Lower lobe of right lung (tissue), 2 donors: ENCODE measurements around the gene TMEM116. TPM values are rescaled to one million over a fixed set of nuclear protein-coding genes. Genes with fewer than 3 reads are reported as not detected.
A peak's percentile ranks its signal among the peaks of the same experiment; 100 is the strongest.
"Not testable (repeated sequence)": the region's sequence is repeated elsewhere in the genome, so short reads cannot be mapped to it uniquely, and the experiment has no call there.

Source experiments
- ATAC-seq, 2 donors: fragments of 200-7000 bp; cut with Tn5 transposase; one replicate each; pipeline ENCODE4 v1.9.1; 2020 to 2022; ENCODE audit warnings: mild to moderate bottlenecking in 2 of 2, moderate library complexity in 2 of 2
- DNase-seq: peaks from one replicate; pipeline ENCODE4 v3.0.0-alpha.2; 2020
- H3K27ac ChIP-seq: fragments of 200-600 bp; one replicate; pipeline ENCODE4 v1.8.0; 2022
- H3K27me3 ChIP-seq: fragments of 200-600 bp; one replicate; pipeline ENCODE4 v1.8.0; 2022; ENCODE audit warnings: low read depth
- H3K36me3 ChIP-seq: fragments of 200-600 bp; one replicate; pipeline ENCODE4 v1.8.0; 2022; ENCODE audit warnings: mild to moderate bottlenecking
- H3K4me1 ChIP-seq: fragments of 200-600 bp; one replicate; pipeline ENCODE4 v1.8.0; 2022
- H3K4me3 ChIP-seq: fragments of 200-600 bp; one replicate; pipeline ENCODE4 v1.8.0; 2022; ENCODE audit warnings: mild to moderate bottlenecking
- H3K9me3 ChIP-seq: fragments of 200-600 bp; one replicate; pipeline ENCODE4 v1.8.0; 2022
- intact Hi-C: fragments of 100-400 bp; cut with DNase I; formaldehyde crosslinking; loops from one replicate; pipeline ENCODE4 v1.11.0; 2022
- total RNA-seq: library from RNA; stranded (reverse); fragmentation: NEBNext Ultra II Directional; extraction: Animal tissue kit (Norgen Biotek cat#: 25700); gene quantifications from one replicate; pipeline ENCODE4 v1.2.1, GENCODE V29; 2021
- TF ChIP-seq, protein P1 (sequence below): fragments of 200-600 bp; IDR thresholded peaks from one replicate; pipeline ENCODE4 v1.8.0; 2022; ENCODE audit warnings: antibody characterized with exemption, mild to moderate bottlenecking
- donor health status: DM: no; HTN: yes; CAD: no; lungs with severe emphysema.

TMEM116 gene
- total RNA-seq, 1 donor from 2014 or later = 21.1 TPM

DNA sequence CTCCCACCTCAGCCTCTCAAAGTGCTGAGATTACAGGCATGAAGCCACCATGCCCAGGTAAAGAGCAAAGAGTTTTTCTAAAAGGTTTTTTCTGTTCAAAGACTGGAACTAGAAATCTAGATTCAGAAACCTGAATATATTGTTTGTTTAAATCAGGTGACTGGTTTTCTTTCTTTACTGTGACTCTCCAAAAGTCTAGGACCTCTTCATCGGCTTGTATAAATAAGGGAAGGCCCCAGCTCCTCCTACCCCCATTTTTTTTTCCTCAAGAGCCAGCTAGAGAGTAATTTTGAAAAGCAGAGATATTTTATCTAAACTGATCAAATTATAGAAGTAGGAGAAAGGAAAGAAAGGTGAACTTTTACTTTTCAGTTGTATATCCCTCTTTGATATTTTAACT is 48.0 kb downstream of the TMEM116 start:
- Histone ChIP-seq H3K4me1 (peaks cover 9% of the 10 kb centered on the region), H3K36me3 (no peaks in the 10 kb centered on the region), H3K27me3 (no peaks in the 10 kb centered on the region), H3K27ac (peak overlapping the region; percentile 65), H3K4me3 (no peak overlapping the region), H3K9me3 (peaks cover 4% of the 10 kb centered on the region)
- TF ChIP-seq, protein P1, sequence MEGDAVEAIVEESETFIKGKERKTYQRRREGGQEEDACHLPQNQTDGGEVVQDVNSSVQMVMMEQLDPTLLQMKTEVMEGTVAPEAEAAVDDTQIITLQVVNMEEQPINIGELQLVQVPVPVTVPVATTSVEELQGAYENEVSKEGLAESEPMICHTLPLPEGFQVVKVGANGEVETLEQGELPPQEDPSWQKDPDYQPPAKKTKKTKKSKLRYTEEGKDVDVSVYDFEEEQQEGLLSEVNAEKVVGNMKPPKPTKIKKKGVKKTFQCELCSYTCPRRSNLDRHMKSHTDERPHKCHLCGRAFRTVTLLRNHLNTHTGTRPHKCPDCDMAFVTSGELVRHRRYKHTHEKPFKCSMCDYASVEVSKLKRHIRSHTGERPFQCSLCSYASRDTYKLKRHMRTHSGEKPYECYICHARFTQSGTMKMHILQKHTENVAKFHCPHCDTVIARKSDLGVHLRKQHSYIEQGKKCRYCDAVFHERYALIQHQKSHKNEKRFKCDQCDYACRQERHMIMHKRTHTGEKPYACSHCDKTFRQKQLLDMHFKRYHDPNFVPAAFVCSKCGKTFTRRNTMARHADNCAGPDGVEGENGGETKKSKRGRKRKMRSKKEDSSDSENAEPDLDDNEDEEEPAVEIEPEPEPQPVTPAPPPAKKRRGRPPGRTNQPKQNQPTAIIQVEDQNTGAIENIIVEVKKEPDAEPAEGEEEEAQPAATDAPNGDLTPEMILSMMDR = no peak
- ATAC-seq (peak; percentile 78 to 95), DNase-seq (no peak)
- intact Hi-C loops = no loop called here

DNA sequence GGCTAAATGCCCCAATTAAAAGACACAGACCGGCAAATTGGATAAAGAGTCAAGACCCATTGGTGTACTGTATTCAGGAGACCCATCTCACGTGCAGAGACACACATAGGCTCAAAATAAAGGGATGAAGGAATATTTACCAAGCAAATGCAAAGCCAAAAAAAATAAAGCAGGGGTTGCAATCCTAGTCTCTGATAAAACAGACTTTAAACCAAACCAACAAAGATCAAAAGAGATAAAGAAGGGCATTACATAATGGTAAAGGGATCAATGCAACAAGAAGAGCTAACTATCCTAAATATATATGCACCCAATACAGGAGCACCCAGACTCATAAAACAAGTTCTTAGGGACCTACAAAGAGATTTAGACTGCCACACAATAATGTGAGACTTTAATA is 53.4 kb downstream of the TMEM116 start:
- H3K27ac ChIP-seq, H3K9me3 ChIP-seq, intact Hi-C loops, H3K36me3 ChIP-seq, H3K4me3 ChIP-seq, DNase-seq, H3K27me3 ChIP-seq, ATAC-seq, H3K4me1 ChIP-seq: not testable (repeated sequence)

DNA sequence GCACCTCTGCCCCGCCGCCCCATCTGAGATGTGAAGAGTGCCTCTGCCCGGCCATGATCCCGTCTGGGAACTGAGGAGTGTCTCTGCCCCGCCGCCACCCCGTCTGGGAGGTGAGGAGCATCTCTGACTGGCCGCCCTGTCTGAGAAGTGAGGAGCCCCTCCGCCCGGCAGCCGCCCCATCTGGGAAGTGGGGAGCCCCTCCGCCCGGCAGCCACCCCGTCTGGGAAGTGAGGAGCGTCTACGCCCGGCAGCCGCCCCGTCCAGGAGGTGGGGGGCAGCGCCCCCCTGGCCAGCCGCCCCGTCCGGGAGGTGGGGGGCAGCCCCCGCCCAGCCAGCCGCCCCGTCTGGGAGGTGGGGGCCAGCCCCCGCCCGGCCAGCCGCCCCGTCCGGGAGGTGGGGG is 55.7 kb downstream of the TMEM116 start:
- ATAC-seq, H3K4me1 ChIP-seq, H3K4me3 ChIP-seq, DNase-seq, H3K36me3 ChIP-seq, H3K27me3 ChIP-seq, H3K27ac ChIP-seq, H3K9me3 ChIP-seq, intact Hi-C loops: not testable (repeated sequence)

DNA sequence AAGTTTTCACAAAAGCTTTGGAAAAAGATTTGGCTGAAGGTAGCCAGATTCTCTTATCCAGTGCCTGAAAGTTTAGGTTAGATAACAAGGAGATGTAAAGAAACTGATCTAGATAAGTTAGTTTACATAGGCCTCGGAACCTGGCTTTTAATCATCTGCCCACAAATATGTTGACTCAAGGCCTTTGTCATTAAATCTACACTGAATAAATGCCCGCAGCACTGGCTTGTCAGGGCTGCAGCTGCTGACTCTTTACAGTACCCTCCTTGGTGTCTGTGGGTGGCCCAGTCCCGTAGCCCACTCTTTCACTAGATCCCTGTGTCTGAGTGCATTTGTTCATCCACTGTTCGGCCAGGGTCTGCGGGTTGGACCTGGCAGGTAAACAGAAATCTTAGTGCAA is 58.0 kb downstream of the TMEM116 start:
- no peaks in the 10 kb centered on the region for H3K27me3 ChIP-seq
- H3K4me3 ChIP-seq = no peak overlapping the region
- intact Hi-C loops = no loop called here
- no peaks in the 10 kb centered on the region for H3K4me1 ChIP-seq
- DNase-seq (no peak), ATAC-seq (no peak)
- H3K36me3 ChIP-seq = no peaks in the 10 kb centered on the region
- no peaks in the 10 kb centered on the region for H3K9me3 ChIP-seq
- no peak overlapping the region for H3K27ac ChIP-seq
- TF ChIP-seq, protein P1 = no peak

DNA sequence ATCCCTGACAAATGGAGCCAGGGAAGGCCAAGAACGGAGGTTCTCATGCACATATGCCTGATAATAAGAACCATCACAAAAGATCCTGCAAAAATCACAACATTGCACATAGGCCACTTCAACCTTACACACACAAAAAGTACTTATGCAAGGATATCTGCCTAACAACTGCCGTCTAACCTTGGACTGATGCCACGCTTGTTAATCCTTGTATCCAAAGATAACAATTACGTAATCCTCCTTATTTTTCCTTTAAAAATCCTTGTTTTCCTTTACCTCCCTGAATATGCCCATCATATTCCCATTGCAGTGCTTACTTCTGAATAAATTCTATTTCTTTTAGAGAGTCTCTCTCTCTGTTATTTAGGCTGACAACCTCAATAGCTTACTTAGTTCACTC is 59.5 kb downstream of the TMEM116 start:
- Histone ChIP-seq H3K27me3 (no peaks in the 10 kb centered on the region), H3K36me3 (no peaks in the 10 kb centered on the region), H3K4me1 (no peaks in the 10 kb centered on the region), H3K9me3 (no peaks in the 10 kb centered on the region), H3K27ac (no peak overlapping the region), H3K4me3 (no peak overlapping the region)
- ATAC-seq (no peak), DNase-seq (no peak)
- intact Hi-C loops = no loop called here
- TF ChIP-seq, protein P1 = no peak

DNA sequence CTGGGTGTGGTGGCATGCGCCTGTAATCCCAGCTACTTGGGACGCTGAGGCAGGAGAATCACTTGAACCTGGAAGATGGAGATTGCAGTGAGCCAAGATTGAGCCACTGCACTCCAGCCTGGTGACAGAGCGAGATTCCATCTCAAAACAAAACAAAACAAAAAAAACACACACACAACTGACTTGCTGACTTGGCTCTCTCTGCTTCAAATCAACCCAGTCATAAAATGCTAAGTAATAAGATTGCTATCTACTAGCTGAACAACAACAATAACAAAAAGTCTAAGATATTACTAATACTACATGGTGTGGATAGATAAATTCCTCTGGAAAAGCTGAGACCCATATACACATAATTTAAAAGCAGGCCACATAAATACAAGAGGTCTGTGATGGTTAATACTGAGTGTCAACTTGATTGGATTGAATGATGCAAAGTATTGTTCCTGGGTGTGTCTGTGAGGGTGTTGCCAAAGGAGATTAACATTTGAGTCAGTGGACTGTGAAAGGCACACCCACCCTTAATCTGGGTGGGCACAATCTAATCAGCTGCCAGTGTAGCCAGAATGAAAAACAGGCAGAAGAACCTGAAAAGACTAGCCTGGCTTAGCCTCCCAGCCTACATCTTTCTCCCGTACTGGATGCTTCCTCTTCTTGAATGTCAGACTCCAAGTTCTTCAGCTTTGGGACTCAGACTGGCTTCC is 60.7 kb downstream of the TMEM116 start:
- ATAC-seq, H3K9me3 ChIP-seq, H3K27ac ChIP-seq, H3K4me3 ChIP-seq, H3K4me1 ChIP-seq, H3K36me3 ChIP-seq, DNase-seq, H3K27me3 ChIP-seq, intact Hi-C loops: not testable (repeated sequence)

DNA sequence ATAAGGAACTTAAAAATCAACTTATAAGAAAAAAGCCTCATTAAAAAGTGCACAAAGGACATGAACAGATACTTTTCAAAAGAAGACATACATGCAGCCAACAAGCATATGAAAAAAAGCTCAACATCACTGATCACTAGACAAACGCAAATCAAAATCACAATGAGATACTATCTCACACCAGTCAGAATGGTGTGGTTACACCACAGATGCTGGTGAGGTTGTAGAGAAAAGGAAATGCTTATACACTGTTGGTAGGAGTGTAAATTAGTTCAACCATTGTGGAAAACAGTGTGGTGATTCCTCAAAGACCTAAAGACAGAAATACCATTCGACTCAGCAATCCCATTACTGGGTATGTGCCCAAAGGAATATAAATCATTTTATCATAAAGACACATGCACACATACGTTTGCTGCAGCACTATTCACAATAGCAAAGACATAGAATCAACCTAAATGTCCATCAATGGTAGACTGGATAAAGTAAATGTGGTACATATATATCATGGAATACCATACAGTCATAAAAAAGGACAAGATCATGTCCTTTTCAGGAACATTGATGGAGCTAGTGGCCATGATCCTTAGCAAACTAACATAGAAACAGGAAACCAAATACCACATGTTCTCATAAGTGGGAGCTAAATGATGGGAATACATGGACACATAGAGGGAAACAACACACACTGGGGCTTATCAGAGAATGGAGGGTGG is 61.8 kb downstream of the TMEM116 start:
- intact Hi-C loops, H3K27ac ChIP-seq, ATAC-seq, DNase-seq, H3K36me3 ChIP-seq, H3K4me1 ChIP-seq, H3K27me3 ChIP-seq, H3K9me3 ChIP-seq, H3K4me3 ChIP-seq: not testable (repeated sequence)
